Measurements from ENCODE around the gene RBPMS2.
"Not testable (repeated sequence)": the region's sequence is repeated elsewhere in the genome, so short reads cannot be mapped to it uniquely, and the experiment has no call there.

The RBPMS2 gene

GRCh38 chr15:64803526-64803925 is 28.1 kb upstream of the RBPMS2 start:
- DNase-seq (ENCODE audit: insufficient read length, low spot score) (no peak), FAIRE-seq (no peak)
- TF ChIP-seq, protein P1, sequence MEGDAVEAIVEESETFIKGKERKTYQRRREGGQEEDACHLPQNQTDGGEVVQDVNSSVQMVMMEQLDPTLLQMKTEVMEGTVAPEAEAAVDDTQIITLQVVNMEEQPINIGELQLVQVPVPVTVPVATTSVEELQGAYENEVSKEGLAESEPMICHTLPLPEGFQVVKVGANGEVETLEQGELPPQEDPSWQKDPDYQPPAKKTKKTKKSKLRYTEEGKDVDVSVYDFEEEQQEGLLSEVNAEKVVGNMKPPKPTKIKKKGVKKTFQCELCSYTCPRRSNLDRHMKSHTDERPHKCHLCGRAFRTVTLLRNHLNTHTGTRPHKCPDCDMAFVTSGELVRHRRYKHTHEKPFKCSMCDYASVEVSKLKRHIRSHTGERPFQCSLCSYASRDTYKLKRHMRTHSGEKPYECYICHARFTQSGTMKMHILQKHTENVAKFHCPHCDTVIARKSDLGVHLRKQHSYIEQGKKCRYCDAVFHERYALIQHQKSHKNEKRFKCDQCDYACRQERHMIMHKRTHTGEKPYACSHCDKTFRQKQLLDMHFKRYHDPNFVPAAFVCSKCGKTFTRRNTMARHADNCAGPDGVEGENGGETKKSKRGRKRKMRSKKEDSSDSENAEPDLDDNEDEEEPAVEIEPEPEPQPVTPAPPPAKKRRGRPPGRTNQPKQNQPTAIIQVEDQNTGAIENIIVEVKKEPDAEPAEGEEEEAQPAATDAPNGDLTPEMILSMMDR (IDR thresholded peaks at IDR 0.05; ENCODE audit: insufficient read depth, missing control alignments), result no peak

DNA sequence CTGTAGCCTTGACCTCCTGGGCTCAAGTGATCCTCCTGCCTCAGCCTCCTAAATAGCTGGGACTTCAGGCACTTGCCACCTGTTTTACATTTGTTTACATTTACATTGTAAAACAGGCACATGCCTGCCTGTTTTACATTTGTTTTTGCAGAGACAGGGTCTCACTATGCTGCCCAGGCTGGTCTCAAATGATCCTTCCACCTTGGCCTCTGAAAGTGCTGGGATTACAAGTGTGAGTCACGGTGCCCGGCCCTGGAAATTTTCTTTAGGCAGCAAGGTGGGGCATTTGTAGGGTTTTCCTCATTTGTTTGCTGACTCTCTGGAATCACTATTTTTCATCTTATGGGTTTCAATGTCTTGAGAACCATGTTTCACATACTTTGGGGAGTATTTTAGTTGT is 25.1 kb upstream of the RBPMS2 start:
- no peak for FAIRE-seq
- TF ChIP-seq, protein P1 (IDR thresholded peaks at IDR 0.05; ENCODE audit: insufficient read depth, missing control alignments), result no peak
- DNase-seq (ENCODE audit: insufficient read length, low spot score), result no peak

- FAIRE-seq; DNase-seq (ENCODE audit: insufficient read length, low spot score): not testable (repeated sequence)
Observed at GRCh38 chr15:64798905-64799304, 23.5 kb upstream of the RBPMS2 start.

DNA sequence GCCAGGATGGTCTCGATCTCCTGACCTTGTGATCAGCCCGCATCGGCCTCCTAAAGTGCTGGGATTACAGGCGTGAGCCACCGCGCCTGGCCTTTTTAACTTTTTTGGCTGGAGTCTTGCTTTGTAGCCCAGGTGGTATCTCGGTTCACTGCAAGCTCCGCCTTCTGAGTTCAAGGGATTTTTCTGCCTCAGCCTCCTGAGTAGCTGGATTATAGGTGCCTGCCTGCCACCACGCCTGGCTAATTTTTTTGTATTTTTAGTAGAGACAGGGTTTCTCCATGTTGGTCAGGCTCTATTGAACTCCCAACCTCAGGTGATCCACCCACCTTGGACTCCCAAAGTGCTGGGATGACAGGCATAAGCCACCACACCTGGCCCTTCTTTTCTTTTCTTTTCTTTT is 20.5 kb upstream of the RBPMS2 start:
- not testable (repeated sequence) for FAIRE-seq; DNase-seq (ENCODE audit: insufficient read length, low spot score)

DNA sequence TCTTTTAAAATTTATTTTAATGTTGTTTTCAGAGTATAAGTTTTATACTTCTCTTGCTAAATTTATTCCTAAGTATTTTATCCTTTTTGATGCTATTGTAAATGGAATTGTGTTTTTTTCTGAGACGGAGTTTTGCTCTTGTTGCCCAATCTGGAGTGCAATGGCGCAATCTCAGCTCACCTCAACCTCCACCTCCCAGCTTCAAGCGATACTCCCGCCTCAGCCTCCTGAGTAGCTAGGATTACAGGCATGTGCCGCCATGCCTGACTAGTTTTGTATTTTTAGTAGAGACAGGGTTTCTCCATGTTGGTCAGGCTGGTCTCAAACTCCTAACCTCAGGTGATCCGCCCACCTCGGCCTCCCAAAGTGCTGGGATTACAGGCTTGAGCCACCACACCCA is 19.9 kb upstream of the RBPMS2 start:
- FAIRE-seq; DNase-seq (ENCODE audit: insufficient read length, low spot score): not testable (repeated sequence)

- DNase-seq (ENCODE audit: insufficient read length, low spot score), result no peak
- TF ChIP-seq, protein P1 (IDR thresholded peaks at IDR 0.05; ENCODE audit: insufficient read depth, missing control alignments), result no peak
- FAIRE-seq, result no peak
Observed at GRCh38 chr15:64792282-64792681, 16.9 kb upstream of the RBPMS2 start.

GRCh38 chr15:64791401-64791800 is 16.0 kb upstream of the RBPMS2 start:
- FAIRE-seq, result no peak
- no peak for DNase-seq (ENCODE audit: insufficient read length, low spot score)
- TF ChIP-seq, protein P1 (IDR thresholded peaks at IDR 0.05; ENCODE audit: insufficient read depth, missing control alignments), result no peak

GRCh38 chr15:64783796-64784195 is 8.4 kb upstream of the RBPMS2 start:
- no peak for DNase-seq (ENCODE audit: insufficient read length, low spot score)
- TF ChIP-seq, protein P1 (IDR thresholded peaks at IDR 0.05; ENCODE audit: insufficient read depth, missing control alignments), result no peak
- FAIRE-seq, result no peak

DNA sequence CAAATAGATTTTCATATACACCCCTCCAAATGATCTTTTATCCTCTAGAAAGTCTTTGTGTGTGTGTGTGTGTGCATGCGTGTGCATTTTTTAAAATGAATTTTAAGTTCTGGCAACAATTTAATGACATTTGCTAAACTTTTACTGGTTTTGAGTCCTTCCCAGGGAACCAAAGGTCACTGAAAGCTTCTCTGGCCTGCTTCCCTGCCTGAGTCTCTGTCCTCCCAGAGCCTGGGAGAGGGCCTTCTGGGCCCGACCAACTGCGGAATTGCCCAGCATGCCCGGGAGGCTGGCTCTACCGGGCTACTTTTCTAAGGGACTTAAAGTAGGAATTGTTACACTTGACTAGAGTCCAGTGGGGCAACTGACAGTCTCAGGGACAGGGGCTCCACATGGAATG is 7.4 kb upstream of the RBPMS2 start:
- no peak for FAIRE-seq
- TF ChIP-seq, protein P1 (IDR thresholded peaks at IDR 0.05; ENCODE audit: insufficient read depth, missing control alignments), result no peak
- no peak for DNase-seq (ENCODE audit: insufficient read length, low spot score)
